Endothelial cell (in vitro differentiated cells): ENCODE results near the gene GABRP. TPM values are rescaled to one million over a fixed set of nuclear protein-coding genes. Genes with fewer than 3 reads are reported as not detected.

Experiments
- DNase-seq: peaks from one replicate; pipeline ENCODE4 v3.0.0; 2021; ENCODE audit warnings: low spot score
- H3K27ac Mint-ChIP-seq: one replicate; pipeline ENCODE4 v1.8.0; 2021; ENCODE audit warnings: mixed read lengths, inconsistent platforms; ENCODE audit not compliant: unreplicated experiment
- H3K27me3 Mint-ChIP-seq: one replicate; pipeline ENCODE4 v1.8.0; 2021; ENCODE audit warnings: mild to moderate bottlenecking, moderate library complexity, mixed read lengths, inconsistent platforms; ENCODE audit not compliant: unreplicated experiment
- H3K36me3 Mint-ChIP-seq: one replicate; pipeline ENCODE4 v1.8.0; 2021; ENCODE audit warnings: mild to moderate bottlenecking, low read depth, mixed read lengths, inconsistent platforms; ENCODE audit not compliant: unreplicated experiment
- H3K4me1 Mint-ChIP-seq: one replicate; pipeline ENCODE4 v1.8.0; 2021; ENCODE audit warnings: mild to moderate bottlenecking, mixed read lengths, inconsistent platforms; ENCODE audit not compliant: unreplicated experiment
- H3K4me3 Mint-ChIP-seq: one replicate; pipeline ENCODE4 v1.8.0; 2021; ENCODE audit warnings: mild to moderate bottlenecking, mixed read lengths, inconsistent platforms; ENCODE audit not compliant: unreplicated experiment
- H3K9me3 Mint-ChIP-seq: one replicate; pipeline ENCODE4 v1.8.0; 2021; ENCODE audit warnings: mixed read lengths, inconsistent platforms; ENCODE audit not compliant: unreplicated experiment
- CTCF ChIP-seq: fragments of 200-600 bp; sonication (generic); IDR thresholded peaks from one replicate; pipeline ENCODE4 v1.5.0; 2021; ENCODE audit warnings: antibody characterized with exemption; ENCODE audit not compliant: unreplicated experiment
- total RNA-seq: library from RNA; stranded (reverse); fragmentation: NEBNext Ultra II Directional; extraction: Animal tissue kit (Norgen Biotek cat#: 25700); gene quantifications from one replicate; pipeline ENCODE4 v1.2.1, GENCODE V29; 2021; ENCODE audit not compliant: unreplicated experiment

Gene GABRP
- total RNA-seq, 1 donor from 2014 or later: 23.5 TPM

DNA sequence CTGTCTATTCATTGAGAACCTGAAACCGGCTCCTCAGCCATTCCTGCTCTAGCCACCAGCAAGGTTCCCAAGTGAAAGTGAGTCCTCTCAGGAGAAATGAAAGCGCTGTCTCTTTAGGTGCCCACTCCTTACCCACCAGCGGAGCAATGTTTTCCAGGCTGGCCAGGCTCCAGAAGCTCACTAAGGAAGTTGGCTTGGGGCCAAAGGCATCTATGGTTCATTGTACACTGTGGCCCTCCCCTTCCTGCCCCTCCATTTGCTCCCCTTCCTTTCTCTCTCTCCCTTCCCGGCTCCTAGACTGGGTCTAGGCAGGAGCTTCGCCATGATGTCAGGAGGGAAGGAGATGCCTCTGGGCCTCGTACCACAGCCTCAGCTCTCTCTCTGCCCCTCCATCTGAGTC lies 1.1 kb upstream of the GABRP start:
- TF ChIP-seq CTCF: no peak
- Mint-ChIP-seq H3K9me3 (no peaks in the 10 kb centered on the region), H3K4me1 (peaks cover 36% of the 10 kb centered on the region)

DNA sequence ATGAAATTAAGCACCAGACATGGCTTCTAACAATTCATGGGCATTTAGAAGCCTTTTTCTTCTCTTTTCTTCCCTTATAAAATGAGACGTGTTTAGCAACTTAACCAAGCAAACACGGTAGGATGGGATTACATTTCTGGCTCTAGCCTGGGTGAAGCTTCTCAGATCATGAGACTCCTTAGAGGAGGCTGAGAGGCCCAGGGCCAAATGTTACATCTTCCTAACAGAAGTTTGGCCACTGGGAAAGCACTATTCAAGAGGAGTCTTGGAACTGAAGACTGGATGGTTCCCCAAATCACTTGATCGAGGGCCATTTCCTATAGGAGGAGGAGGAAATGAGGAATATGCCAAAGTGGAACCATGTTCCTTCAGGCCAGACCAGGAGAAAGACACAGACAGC lies 1.9 kb downstream of the GABRP start:
- no peak overlapping the region for H3K4me3 Mint-ChIP-seq
- H3K36me3 Mint-ChIP-seq: peaks cover 4% of the 10 kb centered on the region
- H3K9me3 Mint-ChIP-seq: no peaks in the 10 kb centered on the region
- no peak for TF ChIP-seq CTCF
- no peak for DNase-seq
- peaks cover 6% of the 10 kb centered on the region for H3K27me3 Mint-ChIP-seq
- no peak overlapping the region for H3K27ac Mint-ChIP-seq
- peaks cover 53% of the 10 kb centered on the region for H3K4me1 Mint-ChIP-seq

More for the DNA sequence above, 1.1 kb upstream of the GABRP start:
- H3K27me3 Mint-ChIP-seq: no peaks in the 10 kb centered on the region
- H3K36me3 Mint-ChIP-seq: no peaks in the 10 kb centered on the region
- H3K27ac Mint-ChIP-seq: no peak overlapping the region
- H3K4me3 Mint-ChIP-seq: no peak overlapping the region
- no peak for DNase-seq

DNA sequence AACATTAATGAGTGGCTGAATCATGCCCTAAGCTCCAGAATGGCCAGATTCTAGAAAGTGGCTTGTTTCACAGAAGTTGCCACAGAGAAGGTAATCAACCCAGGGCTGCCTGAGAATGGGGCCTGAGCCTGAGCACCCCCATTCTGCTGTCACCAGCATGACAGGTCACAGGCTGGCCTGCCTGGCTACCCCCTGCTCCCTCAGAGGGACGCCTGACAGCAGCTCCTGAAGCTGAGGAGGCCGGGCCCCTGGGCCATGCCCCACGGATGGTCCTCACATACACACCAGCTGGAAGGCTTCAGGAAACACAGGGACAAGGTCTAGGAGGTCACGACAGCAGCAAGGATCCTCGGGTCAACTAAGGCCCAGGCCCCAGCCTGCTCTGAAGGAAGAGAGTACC lies 3.7 kb downstream of the GABRP start:
- Mint-ChIP-seq H3K4me1 (peaks cover 42% of the 10 kb centered on the region), H3K36me3 (peaks cover 8% of the 10 kb centered on the region), H3K27ac (no peak overlapping the region), H3K4me3 (no peak overlapping the region), H3K27me3 (peaks cover 6% of the 10 kb centered on the region), H3K9me3 (no peaks in the 10 kb centered on the region)
- DNase-seq: no peak
- TF ChIP-seq CTCF: no peak

- TF ChIP-seq CTCF: no peak
- DNase-seq: no peak
- Mint-ChIP-seq H3K4me1 (peaks cover 37% of the 10 kb centered on the region), H3K36me3 (peaks cover 8% of the 10 kb centered on the region), H3K9me3 (no peaks in the 10 kb centered on the region), H3K27me3 (peaks cover 6% of the 10 kb centered on the region), H3K4me3 (peak overlapping the region; percentile 57), H3K27ac (peak overlapping the region; percentile 68)
Measured at GRCh38 chr5:170788626-170789304, 5.2 kb downstream of the GABRP start.

DNA sequence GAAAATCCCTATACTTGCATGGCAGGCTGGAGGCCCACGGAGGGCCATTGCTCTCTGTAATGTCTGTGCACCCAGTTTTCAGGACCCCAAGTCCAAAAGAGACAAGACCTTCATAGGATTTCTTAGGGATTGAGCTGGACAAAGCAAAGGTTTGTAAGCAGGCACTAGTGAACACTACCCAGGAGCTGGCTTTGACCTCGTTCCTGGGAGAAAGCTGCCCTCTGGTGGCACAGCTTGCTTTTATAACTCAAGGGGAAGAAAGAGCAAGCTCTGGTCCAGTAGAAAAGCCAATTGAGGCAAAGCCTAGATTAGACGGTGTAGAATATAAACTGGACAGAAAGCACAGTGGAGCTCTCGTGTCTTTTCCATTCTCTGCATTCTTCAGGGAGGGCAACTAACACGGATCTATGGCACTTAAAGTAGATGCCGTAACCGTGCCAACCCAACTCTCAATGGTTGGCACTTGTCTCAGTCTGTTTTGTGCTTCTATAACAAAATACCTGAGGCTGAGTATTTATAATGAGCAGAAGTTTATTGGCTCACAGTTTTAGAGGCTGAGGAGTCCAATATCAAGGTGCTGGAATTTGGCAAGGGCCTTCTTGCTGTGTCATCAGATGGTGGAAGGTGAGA lies 7.9 kb downstream of the GABRP start:
- peaks cover 6% of the 10 kb centered on the region for H3K27me3 Mint-ChIP-seq
- no peak overlapping the region for H3K4me3 Mint-ChIP-seq
- H3K27ac Mint-ChIP-seq: no peak overlapping the region
- H3K36me3 Mint-ChIP-seq: peaks cover 8% of the 10 kb centered on the region
- no peaks in the 10 kb centered on the region for H3K9me3 Mint-ChIP-seq
- peaks cover 26% of the 10 kb centered on the region for H3K4me1 Mint-ChIP-seq
- peak; percentile 53 for TF ChIP-seq CTCF
- DNase-seq: peak; percentile 78
